Measurements from ENCODE around the gene PPP6R1.

DNA sequence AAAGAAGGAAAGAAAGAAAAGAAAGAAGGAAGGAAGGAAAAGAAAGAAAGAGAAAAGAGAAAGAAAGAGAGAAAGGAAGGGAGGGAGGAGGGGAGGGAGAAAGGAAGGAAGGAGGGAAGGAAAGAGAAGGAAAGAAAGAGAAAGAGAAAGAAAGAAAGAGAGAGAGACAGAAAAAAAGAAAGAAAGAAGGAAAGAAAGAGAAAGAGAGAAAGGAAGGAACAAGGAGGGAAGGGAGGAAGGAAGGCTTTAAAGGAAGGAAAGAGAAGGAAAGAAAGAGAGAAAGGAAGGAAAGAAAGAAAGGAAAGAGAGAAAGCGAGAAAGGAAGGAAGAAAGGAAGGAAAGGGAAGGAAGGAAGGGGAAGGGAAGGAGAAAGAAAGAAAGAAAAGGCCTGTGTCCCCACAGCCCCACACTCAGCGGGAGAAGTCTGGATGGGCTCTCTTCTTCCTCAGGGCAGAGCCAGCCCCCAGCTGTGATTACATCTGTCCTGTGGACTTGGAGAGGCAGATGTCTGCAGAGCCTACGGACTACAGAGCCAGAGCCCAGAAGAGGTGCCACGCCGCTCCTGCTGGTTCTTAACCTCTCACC lies 59.1 kb downstream of the PPP6R1 start:
- TF ChIP-seq, protein P1, sequence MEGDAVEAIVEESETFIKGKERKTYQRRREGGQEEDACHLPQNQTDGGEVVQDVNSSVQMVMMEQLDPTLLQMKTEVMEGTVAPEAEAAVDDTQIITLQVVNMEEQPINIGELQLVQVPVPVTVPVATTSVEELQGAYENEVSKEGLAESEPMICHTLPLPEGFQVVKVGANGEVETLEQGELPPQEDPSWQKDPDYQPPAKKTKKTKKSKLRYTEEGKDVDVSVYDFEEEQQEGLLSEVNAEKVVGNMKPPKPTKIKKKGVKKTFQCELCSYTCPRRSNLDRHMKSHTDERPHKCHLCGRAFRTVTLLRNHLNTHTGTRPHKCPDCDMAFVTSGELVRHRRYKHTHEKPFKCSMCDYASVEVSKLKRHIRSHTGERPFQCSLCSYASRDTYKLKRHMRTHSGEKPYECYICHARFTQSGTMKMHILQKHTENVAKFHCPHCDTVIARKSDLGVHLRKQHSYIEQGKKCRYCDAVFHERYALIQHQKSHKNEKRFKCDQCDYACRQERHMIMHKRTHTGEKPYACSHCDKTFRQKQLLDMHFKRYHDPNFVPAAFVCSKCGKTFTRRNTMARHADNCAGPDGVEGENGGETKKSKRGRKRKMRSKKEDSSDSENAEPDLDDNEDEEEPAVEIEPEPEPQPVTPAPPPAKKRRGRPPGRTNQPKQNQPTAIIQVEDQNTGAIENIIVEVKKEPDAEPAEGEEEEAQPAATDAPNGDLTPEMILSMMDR (IDR thresholded peaks at IDR 0.05): no peak
- TF ChIP-seq POLR2AphosphoS5 (IDR thresholded peaks at IDR 0.05; ENCODE audit: insufficient read depth in 1 of 2, low read depth in 1 of 2): no peak

Measured in vagina (tissue), 2 donors.